HG02588 (cell line): ENCODE data around the gene NFKBIB.

Experiments
- ATAC-seq: cut with Tn5 transposase; IDR thresholded peaks from one replicate; pipeline ENCODE4 v1.9.1; 2021; ENCODE audit warnings: mild to moderate bottlenecking, moderate library complexity; ENCODE audit not compliant: unreplicated experiment

NFKBIB gene

GRCh38 chr19:38952395-38953165 is 52.8 kb downstream of the NFKBIB start:
- ATAC-seq, result no peak

- ATAC-seq, result no peak
Measured at GRCh38 chr19:38953677-38954076, 53.9 kb downstream of the NFKBIB start.

GRCh38 chr19:38956264-38956663 is 56.5 kb downstream of the NFKBIB start:
- no peak for ATAC-seq

- ATAC-seq, result no peak
Measured at GRCh38 chr19:38958301-38958700, 58.5 kb downstream of the NFKBIB start.
